GM21529 (cell line): Measurements from ENCODE around the gene JUND.

ENCODE experiments used
- ATAC-seq: cut with Tn5 transposase; IDR thresholded peaks from one replicate; pipeline ENCODE4 v1.9.1; 2021; ENCODE audit not compliant: unreplicated experiment

The JUND gene

DNA sequence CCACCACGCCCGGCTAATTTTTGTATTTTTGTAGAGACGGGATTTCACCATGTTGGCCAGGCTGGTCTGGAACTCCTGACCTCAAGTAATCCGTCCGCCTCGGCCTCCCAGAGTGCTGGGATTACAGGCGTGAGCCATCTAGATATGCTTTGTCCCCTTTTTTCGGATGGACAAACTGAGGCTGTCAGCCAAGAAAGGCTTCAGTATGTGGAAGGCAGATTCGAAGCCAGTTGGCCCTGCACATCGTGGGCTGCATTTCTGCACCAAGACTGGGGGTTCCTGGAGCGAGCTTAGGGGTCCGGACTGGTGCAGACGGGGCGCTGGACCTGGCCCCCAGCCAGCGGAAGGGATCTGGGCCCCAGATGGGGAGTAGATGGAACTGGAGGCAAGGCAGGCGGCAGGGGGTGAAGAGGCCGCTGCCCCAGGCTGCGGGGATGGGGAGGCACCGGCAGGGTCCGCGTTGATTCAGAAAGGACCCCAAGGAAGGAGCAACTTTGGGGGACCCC, 9.7 kb upstream of the JUND start:
- ATAC-seq: peak; percentile 11

DNA sequence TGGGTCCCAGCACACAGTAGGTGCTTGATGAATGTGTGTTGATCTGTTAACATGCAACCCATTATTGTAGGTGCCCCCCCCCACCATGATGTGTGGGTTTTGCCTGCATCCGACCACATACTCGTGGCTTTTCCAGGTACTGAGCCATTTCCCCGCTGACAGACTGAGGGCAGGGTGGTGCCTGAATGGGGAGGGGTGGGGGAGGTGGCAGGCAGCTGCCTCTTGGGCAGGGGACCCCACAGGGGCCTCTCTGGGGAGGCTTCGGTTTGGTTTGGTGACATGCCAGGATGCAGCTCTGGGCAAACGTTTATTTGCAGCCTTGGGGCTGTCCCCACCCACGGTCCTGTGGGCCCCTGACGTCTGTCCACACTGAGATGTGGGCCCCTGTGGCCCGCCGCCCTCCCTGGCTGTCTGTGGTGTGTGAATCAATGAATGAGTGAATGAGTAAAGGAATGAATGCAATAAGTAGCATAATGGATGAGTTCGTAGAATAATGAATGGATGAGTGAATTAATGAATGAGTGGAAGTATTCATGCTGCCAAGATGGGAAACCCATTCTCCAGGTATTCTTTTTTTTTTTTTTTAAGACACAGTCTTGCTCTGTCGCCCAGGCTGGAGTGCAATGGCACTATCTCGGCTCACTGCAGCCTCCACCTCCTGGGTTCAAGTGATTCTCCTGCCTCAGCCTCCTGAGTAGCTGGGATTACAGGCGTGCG, 9.0 kb upstream of the JUND start:
- ATAC-seq: no peak

DNA sequence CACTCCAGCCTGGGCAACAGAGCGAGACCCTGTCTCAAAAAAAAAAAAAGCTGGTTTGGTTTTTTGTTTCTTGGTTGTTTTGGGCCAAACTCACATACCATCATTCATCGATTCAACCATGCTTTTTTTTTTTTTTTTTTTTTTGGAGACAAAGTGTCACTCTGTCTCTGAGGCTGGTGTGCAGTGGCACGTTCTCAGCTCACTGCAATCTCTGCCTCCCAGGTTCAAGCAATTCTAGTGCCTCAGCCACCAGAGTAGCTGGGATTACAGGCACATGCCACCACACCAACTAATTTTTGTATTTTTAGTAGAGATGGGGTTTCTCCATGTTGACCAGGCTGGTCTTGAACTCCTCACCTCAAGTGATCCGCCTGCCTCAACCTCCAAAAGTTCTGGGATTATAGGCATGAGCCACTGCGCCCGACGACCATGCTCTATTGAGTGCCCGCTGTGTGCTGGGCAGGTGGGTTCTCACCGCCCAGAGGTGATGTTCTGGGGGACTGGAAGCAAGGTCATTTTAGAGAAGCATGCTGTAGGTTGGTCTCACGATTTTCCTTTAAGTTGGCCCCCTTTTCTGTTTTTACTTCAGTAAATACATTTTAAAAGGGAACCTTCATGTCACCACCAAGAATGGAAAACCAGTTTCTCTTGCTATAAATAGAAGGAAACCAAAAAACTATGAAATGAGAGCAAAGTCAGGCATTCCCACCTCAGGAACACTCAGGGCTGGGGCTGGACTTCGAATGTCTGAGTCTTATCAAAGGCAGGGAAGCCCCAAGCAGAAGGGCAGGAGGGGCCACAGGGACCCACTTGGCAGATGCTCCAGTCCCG, 8.3 kb upstream of the JUND start:
- no peak for ATAC-seq

DNA sequence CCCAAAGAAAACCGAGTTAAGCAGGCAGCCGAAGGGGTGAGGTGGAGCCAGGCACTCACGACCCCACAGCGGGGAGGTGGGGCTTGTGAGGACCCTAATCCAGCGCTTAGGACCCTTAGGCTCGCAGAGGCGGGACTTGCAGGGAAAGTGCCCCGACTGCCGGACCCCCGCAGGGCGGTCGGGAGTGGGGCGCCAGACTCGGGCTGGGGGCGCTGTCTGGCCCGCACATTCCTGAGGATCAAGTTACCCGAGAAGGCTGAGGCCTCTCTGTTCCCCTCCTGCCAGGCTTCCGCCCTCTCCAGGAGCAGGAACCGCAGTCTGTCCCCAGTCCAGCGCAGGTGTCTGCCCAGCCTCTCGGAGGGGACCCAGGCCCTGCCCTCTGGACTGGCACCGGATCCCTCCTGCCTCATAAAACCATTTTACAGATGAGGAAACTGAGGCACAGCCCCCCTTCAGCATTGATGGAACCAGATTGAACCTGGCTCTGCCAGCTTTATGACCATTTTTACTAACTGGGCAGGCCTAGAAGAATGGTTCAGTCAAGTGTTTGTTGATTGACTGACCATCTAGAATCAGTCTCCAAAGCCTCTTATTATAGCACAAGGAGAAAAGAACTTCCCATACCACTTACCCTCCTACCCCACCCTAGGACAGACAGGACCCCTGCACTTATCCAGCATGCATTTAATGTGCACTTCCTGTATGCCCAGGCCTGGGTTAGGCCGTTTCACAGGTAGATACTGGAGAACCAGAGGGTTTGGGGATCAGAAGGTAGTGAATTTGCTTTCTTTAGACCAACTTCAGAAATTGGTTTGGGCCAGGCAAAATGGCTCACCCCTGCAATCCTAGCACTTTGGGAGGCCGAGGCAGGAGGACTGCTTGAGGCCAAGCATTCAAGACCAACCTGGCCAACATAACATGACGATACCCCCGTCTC, 6.7 kb upstream of the JUND start:
- ATAC-seq: no peak

DNA sequence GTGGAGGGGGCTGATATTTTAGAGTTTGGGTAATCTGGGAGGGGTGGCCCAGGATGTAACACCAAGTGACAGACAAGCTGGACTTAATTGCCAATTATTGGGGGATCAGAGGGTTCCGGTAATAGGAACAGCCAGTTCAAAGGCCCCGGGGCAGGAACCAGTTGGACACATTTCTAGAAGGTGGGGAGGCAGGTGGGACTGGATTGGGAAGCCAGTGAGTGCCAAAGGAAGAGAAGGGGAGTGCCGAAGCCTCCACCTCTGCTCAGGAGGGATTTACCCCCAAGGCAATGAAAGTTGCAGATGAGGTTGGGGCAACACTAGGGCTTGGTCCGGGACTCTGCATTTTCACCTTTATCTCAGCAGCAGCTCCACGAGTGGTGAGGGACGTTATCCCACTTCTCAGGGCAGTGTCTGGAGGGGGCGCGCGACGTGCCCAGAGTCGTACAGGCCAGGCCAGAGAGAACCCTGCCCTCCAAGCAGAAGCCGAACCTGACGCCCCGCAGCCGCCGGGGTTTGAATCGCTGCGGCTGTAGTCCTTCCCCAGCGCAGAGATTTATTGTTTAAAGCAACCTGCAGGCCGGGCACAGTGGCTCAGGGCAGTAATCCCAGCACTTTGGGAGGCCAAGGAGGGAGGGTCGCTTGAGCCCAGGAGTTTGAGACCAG, 5.7 kb upstream of the JUND start:
- ATAC-seq: no peak

DNA sequence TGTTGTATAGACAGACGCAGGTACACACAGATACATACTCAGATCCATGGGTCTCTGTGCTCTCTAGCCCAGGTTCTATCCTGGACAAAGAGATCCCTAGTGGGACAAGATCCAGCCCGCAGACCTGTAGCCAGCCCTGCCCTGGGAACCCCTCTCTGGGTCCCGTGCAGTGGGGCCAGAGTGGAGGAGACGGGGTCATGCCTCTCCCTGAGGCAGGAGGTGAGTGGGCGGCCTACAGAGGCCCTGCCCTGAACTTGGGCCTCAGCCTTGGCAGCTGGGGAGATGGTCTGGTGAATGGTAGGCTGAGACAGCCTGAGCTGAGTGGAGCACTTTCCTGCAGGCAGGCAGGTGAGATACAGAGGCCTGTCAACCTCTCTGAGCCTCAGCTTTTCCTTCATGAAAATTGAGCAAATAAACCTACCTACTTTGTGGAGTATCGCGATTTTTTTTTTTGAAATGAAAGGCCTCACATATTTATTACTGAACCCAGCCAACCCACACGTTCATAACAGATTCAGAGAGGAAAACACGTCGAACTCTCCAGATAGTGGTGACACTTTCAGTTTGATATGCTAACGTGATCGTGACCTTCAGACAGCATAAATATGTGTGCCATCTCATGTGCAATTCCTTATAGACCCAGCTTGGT, 3.4 kb upstream of the JUND start:
- no peak for ATAC-seq

DNA sequence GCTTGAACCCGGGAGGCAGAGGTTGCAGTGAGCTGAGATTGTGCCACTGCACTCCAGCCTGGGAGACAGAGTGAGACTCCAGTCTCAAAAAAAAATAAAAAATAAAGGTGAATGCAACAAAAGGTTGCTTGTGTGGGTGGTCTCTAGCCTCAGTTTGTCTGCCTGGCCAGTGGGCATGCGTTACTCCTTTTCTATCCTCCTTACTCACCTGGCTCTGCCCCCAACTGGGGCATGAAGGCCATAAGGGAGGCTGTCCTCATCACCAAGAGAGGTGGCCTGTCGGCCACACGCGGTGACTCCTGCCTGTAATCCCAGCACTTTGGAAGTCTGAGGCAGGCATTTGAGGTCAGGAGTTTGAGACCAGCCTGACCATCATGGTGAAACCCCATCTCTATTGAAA, 1.9 kb upstream of the JUND start:
- no peak for ATAC-seq

DNA sequence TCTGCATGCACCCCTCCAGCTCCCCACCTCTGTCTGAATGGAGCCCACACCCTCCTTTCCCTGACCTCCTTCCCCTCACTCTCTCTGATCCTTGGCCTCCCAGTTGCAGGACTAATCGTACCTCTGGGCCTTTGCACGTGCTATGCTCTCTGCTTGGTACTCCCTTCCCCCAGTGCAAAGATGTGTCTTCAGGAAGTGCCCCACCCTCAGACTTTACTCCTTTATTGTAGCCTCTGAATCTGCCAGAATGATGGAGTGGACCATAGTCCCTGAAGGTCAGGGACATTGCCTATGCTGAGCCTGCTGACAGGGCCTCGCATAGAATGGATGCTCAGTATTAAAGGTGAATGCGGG, 1.3 kb upstream of the JUND start:
- ATAC-seq: no peak

DNA sequence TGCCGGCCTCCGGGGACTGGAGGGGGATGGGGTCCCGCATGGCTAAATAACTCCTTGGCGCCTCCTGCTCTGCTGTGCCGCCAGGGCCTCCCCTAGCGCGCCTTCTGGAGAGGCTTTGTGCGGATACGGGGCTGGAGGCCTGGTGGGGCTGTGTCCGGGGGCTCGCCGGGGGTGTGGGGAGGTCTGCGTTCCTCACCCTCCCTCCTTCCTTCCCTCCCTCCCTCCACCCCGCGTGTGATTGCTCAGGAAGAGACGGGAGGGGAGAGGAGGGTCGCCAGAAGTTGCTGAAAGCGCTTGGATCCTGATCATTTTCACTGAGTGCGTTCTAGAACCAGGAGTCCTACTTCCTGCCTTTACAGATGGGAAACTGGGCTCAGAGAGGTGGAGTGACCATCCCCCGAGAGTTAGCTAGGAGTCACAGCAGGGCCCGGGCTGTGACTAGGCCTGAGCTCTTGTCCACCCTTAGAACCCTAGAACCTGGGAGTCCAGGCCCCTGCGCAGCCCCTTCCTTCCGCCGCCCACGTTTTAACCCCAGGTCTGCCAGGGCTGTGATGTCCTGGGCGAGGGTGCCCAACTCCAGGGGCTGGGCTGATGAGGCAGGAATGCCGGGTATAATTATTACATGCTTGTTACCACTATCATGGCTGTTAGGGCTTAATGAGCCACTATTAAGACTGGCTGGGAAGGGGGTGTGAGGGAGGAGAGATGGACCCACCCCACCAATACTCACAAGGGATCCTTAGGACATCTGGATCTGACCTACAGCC, 782 bp upstream of the JUND start:
- no peak for ATAC-seq

DNA sequence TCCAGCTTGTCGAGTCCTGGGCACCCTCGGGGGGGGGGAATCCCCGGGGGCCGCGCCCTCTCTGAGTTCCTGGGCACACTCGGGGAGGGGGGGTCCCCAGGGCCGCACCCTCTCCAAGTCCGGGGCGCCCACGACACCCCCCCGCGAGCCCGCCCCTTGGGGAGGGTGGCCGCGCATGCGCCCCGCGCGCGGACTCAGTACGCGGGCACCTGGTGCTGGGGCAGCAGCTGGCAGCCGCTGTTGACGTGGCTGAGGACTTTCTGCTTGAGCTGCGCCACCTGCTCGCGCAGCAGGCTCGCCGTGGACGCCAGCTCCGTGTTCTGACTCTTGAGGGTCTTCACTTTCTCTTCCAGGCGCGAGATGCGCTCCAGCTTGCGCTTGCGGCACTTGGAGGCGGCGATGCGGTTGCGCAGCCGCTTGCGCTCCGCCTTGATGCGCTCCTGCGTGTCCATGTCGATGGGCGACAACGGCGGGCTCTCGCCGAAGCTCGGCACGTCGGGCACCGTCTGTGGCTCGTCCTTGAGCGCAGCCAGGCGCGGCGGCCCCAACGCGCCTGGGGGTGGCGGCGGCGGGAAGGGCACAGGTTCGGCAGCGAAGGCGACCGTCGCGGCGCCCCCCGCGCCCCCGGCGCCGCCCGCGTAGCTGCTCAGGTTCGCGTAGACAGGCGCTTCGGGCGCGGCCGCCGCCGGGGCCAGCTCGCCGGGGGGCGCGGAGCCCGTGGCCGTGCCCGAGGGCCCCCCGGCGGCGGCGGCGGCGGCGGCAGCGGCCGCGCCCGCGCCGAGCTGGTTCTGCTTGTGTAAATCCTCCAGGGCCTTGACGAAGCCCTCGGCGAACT, 958 bp downstream of the JUND start:
- no peak for ATAC-seq

DNA sequence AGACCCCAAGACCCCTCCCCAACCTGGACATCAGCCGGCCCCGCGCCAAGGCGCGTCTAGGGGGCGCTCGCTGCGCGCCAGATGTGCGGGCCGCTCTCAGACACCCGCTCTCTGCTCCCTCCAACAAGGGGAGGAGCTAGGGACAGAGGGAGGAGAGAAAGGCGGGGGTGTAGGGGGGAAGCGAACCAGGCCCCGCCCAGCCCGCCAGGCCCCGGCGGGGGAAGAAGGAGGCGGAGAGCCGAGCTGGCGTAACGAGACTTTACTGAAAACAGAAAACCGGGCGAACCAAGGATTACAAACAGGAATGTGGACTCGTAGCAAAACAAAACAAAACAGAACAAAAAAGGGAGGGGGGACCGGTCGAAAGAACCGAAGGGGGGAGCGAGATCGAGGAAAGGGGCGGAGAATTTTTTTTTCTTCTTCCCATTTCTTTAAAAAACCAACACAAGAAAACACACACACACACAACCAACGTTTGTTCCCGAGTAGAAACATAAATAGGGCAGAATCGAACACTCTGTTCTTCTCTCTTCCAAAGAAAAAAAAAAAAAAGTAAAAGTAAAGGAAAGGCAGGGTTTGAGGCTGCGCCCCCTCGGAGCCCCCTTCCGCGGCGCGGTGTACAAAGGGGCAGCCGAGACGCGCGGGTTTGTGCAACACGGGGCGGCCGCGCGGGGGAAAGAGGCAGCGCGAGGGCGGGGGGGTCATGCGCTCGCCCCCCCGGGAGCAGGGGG, 1.7 kb downstream of the JUND start:
- ATAC-seq: no peak

DNA sequence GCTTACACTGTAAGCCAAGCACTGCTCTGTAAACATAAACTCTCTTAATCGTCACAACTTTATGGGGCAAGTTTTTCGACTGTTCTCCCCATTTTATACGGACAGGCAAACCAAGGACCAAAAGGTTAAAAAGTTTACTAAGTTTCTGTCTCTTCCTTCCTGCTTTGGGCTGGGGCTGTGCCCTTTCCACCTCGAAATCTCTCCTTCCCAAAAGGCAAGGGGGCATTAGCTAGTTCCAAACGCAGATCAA, 2.2 kb downstream of the JUND start:
- no peak for ATAC-seq

DNA sequence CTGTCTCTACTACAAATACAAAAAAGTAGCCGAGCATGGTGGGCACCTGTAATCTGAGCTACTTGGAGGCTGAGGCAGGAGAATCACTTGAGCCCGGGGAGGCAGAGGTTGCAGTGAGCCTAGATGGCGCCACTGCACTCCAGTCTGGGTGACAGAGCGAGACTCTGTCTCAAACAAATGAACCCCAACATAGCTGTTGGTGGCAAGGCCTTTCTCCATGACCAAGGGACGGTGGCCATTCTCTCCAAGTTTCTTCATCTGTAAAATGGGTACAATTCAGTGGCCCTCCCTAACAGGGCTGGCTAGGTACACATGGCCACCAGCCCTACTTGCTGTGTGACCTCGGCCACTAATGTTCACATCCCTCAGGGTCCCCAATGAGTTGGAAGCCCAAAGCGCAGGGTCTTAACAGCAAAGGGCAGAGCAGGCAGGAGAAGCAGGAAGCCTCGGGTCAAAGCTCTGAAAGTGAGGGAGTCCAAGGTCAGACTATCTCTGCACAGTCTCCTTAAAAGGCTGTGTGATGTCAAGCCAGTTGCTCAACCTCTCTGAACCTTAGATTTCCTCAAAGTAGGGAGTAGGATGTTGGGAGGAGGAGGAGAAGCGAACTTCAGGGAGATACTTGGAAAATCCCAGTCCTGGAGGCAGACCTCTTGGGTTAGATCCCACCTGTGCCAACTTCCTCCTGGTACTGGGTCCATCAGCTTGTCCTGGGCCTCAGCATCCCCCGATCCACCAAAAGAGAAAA, 2.7 kb downstream of the JUND start:
- ATAC-seq: no peak

DNA sequence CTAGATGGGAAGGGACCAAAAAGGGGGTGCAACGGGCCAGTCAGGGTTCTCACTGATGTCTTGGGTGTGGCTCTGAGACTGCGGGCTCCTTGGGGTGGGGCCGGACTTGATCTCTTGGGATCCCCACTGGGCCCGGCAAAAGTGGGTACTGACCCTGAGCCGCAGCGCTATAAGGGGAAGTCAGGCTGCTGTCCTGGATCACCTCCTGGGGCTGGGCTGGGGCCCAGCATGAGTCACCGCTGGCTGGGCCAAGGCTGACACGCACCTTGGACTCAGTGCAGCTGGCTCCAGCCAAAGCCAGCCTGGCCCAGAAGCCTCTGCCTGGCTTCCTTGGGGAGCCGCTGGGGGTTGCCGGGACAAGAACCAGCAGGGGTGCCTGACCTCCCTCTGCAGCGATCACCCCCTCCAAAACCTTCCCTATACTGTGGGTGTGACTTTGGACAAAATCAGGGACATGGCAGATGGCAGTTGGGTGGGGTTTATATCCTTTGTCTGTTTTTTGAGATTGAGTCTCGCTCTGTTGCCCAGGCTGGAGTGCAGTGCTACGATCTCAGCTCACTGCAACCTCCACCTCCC, 6.6 kb downstream of the JUND start:
- no peak for ATAC-seq

DNA sequence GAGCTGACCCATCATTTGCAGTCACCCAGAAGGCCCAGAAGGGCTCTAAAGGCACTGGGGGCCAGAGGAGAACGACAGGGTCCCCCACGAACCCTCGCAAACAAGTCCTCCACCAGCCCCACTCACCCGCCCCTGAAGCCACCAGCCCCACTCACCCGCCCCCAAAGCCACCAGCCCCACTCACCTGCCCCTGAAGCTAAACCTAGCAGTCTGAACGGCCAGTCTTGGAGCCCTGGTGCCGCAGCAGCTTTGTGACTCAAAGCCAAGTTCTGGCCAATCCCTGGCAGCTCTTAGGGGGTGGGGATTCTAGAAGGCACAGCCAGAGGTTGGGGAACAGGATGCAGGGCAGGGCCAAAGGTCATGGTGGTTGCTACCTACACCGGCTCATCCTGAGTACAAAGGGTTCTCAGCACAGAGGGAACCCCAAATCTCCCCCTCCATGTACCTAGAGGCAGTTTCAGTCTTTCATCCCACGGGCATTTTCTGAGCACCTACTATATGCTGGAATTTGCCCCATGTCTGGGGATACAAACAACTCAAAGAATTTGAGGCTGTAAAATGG, 7.1 kb downstream of the JUND start, which contains the start of gene IQCN:
IQCN (minus strand) TSS at position 234 of the 562 bp plus-strand sequence. CDS start 4,974 bp downstream, outside the sequence.
- no peak for ATAC-seq

DNA sequence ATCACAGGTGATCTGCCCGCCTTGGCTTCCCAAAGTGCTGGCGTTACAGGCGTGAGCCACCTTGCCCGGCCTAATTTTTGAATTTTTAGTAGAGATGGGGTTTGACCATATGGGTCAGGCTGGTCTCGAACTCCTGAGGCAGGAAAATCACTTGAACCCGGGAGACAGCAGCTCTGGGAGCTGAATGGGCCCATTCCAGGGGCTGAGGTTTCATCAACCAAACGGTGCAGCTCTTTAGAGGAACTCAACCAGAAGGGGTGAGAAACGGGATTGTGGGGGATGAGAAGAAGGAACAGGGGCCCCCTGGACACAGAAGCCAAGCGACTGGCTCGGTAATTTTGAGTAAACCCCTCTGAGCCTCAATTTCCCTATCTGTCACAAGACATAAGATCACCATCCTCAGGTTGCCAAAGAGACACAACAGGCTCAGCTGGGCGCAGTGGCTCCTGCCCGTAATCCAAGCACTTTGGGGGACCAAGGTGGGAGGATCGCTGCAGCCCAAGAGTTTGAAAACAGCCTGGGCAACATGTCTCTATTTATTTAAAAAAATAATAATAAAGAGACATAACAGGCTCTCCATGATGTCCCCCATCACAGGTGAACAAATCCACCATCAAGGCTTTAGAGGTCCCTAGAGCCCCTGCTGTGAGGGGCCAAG, 7.7 kb downstream of the JUND start:
- no peak for ATAC-seq
